ENCODE measurements around the gene ACP7. TPM values are rescaled to one million over a fixed set of nuclear protein-coding genes. Genes with fewer than 3 reads are reported as not detected.

ACP7 gene
- total and polyA plus RNA-seq, 2 of the 4 experiments (the other 2 are of a cell fraction) = not detected

DNA sequence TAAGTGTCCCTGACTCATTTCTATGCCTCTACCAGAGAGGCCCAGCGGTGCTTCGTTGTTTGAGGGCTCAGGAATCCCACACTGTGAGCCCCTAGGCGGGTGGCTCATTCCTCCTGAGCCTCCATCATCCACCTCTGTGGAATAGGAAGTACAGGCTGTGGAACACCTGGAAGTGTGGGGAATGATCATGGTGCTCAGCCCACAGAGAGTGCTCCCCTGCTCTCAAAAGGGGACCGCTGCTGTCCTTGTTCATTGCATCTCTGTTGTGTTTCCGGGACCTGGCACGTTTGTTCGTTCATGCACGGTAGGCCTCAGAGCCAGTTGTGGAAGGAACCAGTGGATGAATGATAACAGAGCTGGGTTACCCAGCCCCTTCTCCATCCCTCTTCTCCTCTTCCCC is 1.2 kb downstream of the ACP7 start:
- H3K23ac ChIP-seq (ENCODE audit: low read depth, low read length) = no peak overlapping the region
- no peak overlapping the region for H2AK9ac ChIP-seq (replicated peaks; ENCODE audit: low read depth, low read length, poor library complexity)
- H3K4me3 ChIP-seq (ENCODE audit: insufficient read depth, low read depth, low read length) = no peak overlapping the region
- no peak overlapping the region for H2AK5ac ChIP-seq (ENCODE audit: low read depth, low read length)
- no peak overlapping the region for H2AFZ ChIP-seq (replicated peaks; ENCODE audit: low read length, poor library complexity)
- peaks cover 55% of the 10 kb centered on the region for H3K27me3 ChIP-seq (ENCODE audit: control insufficient read depth, insufficient read depth, low read length)
- in situ Hi-C loops (cut with MboI; ENCODE audit: low sequenced_read_pairs) (no loop called here), intact Hi-C loops (cut with micrococcal nuclease) (no loop called here), dilution Hi-C loops (cut with HindIII; ENCODE audit: low sequenced_read_pairs, unreplicated experiment) (no loop called here)
- H4K8ac ChIP-seq (ENCODE audit: low read depth in 2 of 2, low read length in 2 of 2) = no peak overlapping the region
- no peak overlapping the region for H3K4ac ChIP-seq (ENCODE audit: low read depth, low read length)
- no peak overlapping the region for H3K56ac ChIP-seq (ENCODE audit: extremely low read depth, insufficient read depth, low read length)
- H3K9me1 ChIP-seq (ENCODE audit: insufficient read depth, low read length) = no peaks in the 10 kb centered on the region
- no peak overlapping the region for H4K5ac ChIP-seq (ENCODE audit: low read depth, low read length)
- WGBS, 2 experiments (ENCODE audit: extremely low coverage in 2 of 2, insufficient read length in 1 of 2) = no CpG with 5 or more reads among the region's 8 CpGs
- H3K4me1 ChIP-seq (ENCODE audit: control insufficient read depth, insufficient read depth, low read length) = peaks cover 3% of the 10 kb centered on the region; the same call in 1 of the 2 replicates
- H2BK20ac ChIP-seq (ENCODE audit: low read depth, low read length) = no peak overlapping the region
- no peaks in the 10 kb centered on the region for H3K36me3 ChIP-seq (ENCODE audit: control insufficient read depth, insufficient read depth, low read length)
- no peaks in the 10 kb centered on the region for H3K79me1 ChIP-seq (ENCODE audit: low read depth in 1 of 2, low read length in 2 of 2)
- no peak overlapping the region for H3K18ac ChIP-seq (ENCODE audit: low read depth, low read length)
- H2BK15ac ChIP-seq (ENCODE audit: low read depth, low read length) = no peak overlapping the region
- DNase-seq (no peak), ATAC-seq (ENCODE audit: low read depth) (no peak)
- no peak overlapping the region for H2BK120ac ChIP-seq (ENCODE audit: low read depth, low read length)
- no peak overlapping the region for H3K14ac ChIP-seq (replicated peaks; ENCODE audit: low read depth, low read length)
- H3K4me2 ChIP-seq (ENCODE audit: low read depth, low read length) = no peak overlapping the region
- no peak overlapping the region for H3K9ac ChIP-seq (ENCODE audit: low read depth, low read length)
- no peak for TF ChIP-seq FOS (IDR thresholded peaks at IDR 0.05; ENCODE audit: low read depth, low read length)
- no peak for TF ChIP-seq RCOR1 (IDR thresholded peaks at IDR 0.05; ENCODE audit: insufficient replicate concordance, low read length)
- TF ChIP-seq, protein P1, sequence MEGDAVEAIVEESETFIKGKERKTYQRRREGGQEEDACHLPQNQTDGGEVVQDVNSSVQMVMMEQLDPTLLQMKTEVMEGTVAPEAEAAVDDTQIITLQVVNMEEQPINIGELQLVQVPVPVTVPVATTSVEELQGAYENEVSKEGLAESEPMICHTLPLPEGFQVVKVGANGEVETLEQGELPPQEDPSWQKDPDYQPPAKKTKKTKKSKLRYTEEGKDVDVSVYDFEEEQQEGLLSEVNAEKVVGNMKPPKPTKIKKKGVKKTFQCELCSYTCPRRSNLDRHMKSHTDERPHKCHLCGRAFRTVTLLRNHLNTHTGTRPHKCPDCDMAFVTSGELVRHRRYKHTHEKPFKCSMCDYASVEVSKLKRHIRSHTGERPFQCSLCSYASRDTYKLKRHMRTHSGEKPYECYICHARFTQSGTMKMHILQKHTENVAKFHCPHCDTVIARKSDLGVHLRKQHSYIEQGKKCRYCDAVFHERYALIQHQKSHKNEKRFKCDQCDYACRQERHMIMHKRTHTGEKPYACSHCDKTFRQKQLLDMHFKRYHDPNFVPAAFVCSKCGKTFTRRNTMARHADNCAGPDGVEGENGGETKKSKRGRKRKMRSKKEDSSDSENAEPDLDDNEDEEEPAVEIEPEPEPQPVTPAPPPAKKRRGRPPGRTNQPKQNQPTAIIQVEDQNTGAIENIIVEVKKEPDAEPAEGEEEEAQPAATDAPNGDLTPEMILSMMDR (conservative IDR thresholded peaks at IDR 0.05; ENCODE audit: low read depth, low read length) = no peak
- no peaks in the 10 kb centered on the region for H3K9me3 ChIP-seq (ENCODE audit: control insufficient read depth, insufficient read depth, low read length)
- no peak overlapping the region for H3K27ac ChIP-seq (ENCODE audit: insufficient read depth, low read length)
- no peaks in the 10 kb centered on the region for H4K20me1 ChIP-seq (ENCODE audit: insufficient read depth, low read length)
- CTCF ChIA-PET = no interaction called here
- H2BK5ac ChIP-seq (ENCODE audit: low read depth, low read length, poor library complexity, severe bottlenecking) = no peak overlapping the region
- no TSS peak for BruUV-seq (replicated peaks)
- POLR2A ChIA-PET (ENCODE audit: unreplicated experiment) = no interaction called here
- H4K91ac ChIP-seq (ENCODE audit: insufficient read depth, low read depth, low read length) = no peak overlapping the region
